NT2/D1 (cell line): Measurements from ENCODE around the gene PSMA2.

ENCODE experiments used
- DNase-seq: peaks from one replicate; pipeline ENCODE4 v3.0.0-alpha.2; 2011; ENCODE audit warnings: low read depth, low spot score
- H3K27me3 ChIP-seq: 2 replicates; pipeline ENCODE4 v1.6.0; 2011; ENCODE audit warnings: mild to moderate bottlenecking; ENCODE audit not compliant: insufficient read length, insufficient read depth
- H3K36me3 ChIP-seq: 2 replicates; pipeline ENCODE4 v1.6.1; 2011; ENCODE audit warnings: mild to moderate bottlenecking, low read length, mixed read lengths; ENCODE audit not compliant: insufficient read depth, insufficient read length
- H3K4me1 ChIP-seq: 2 replicates; pipeline ENCODE4 v1.5.1; 2011; ENCODE audit not compliant: insufficient read depth, insufficient read length
- H3K4me3 ChIP-seq: 2 replicates; pipeline ENCODE4 v1.5.1; 2011; ENCODE audit warnings: low read depth; ENCODE audit not compliant: insufficient read length
- H3K9ac ChIP-seq: 2 replicates; pipeline ENCODE4 v1.6.0; 2011; ENCODE audit warnings: low read depth; ENCODE audit not compliant: insufficient read length
- H3K9me3 ChIP-seq: 2 replicates; pipeline ENCODE4 v1.5.1; 2011; ENCODE audit warnings: mild to moderate bottlenecking, low read length; ENCODE audit not compliant: insufficient read depth
- SUZ12 ChIP-seq: IDR thresholded peaks from 2 replicates; pipeline ENCODE4 v1.6.1; 2011; ENCODE audit not compliant: insufficient read length, insufficient read depth; ENCODE audit errors: extremely low read depth
- YY1 ChIP-seq: IDR thresholded peaks from 2 replicates; pipeline ENCODE4 v1.6.1; 2011; ENCODE audit not compliant: insufficient read length, insufficient read depth
- ZNF274 ChIP-seq: IDR thresholded peaks from 2 replicates; pipeline ENCODE4 v1.6.1; 2011; ENCODE audit warnings: mild to moderate bottlenecking, low read depth, low read length

PSMA2 gene

DNA sequence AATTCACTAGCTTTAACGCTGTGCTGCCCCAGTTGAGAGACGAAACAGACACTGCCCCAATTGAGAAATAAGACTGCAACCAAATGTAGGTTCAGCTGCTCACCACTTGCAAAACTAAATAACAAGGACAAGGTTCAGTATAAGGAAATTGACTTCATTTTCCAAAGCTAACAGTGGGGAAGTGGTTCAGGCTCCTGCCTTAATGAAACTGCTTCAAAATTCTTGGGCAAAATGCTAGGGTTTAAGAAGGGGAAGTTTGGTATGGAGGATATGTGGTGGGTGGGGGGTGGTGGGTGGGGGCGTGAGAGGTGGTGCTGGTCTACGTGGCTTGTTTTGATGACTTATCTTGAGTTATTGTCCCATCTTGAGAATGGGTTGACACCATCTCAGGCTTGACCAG lies 22.0 kb upstream of the PSMA2 start:
- no peak overlapping the region for H3K4me3 ChIP-seq
- no peak overlapping the region for H3K9ac ChIP-seq
- no peaks in the 10 kb centered on the region for H3K27me3 ChIP-seq
- DNase-seq = no peak
- TF ChIP-seq SUZ12 (no peak), YY1 (no peak)
- no peaks in the 10 kb centered on the region for H3K36me3 ChIP-seq
- H3K4me1 ChIP-seq = no peaks in the 10 kb centered on the region
- H3K9me3 ChIP-seq = peaks cover 18% of the 10 kb centered on the region

DNA sequence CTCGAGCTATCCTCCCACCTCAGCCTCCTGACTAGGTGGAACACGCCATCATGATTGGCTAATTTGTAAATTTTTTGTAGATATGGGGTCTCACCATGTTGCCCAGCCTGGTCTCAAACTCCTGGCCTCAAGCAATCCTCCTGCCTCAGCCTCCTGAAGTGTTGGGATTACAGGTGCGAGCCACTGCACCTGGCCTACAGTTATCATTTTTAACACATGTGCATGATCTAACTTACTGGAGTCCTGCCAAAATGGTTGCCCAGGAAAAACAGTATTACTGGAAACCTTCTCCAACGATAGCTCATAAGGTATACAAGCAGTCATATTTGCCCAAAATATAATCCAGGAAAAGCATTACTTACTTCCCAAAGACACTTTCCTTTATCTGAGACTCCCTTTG lies 20.4 kb upstream of the PSMA2 start:
- Histone ChIP-seq H3K4me1 (no peaks in the 10 kb centered on the region), H3K36me3 (no peaks in the 10 kb centered on the region), H3K4me3 (no peak overlapping the region), H3K27me3 (no peaks in the 10 kb centered on the region), H3K9me3 (peaks cover 17% of the 10 kb centered on the region), H3K9ac (no peak overlapping the region)
- no peak for TF ChIP-seq SUZ12
- TF ChIP-seq ZNF274 = no peak
- TF ChIP-seq YY1 = no peak
- DNase-seq = no peak

DNA sequence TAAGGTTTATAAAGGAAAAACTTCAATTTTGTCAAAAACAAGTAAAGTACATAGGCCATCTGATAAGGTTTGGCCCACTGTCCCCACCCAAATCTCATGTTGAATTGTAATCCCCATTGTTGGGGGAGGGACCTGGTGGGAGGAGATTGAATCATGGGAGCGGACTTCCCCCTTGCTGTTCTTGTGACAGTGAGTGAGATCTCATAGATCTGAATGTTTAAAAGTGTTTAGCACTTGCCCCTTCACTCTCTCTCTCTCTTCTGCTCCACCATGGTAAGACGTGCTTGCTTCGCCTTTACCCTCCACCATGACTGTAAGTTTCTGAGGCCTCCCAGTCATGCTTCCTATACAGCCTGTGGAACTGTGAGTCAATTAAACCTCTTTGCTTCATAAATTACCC lies 18.4 kb upstream of the PSMA2 start:
- Histone ChIP-seq H3K4me3 (no peak overlapping the region), H3K4me1 (no peaks in the 10 kb centered on the region), H3K9ac (no peak overlapping the region), H3K9me3 (no peaks in the 10 kb centered on the region), H3K36me3 (no peaks in the 10 kb centered on the region), H3K27me3 (no peaks in the 10 kb centered on the region)
- DNase-seq = no peak
- no peak for TF ChIP-seq YY1

DNA sequence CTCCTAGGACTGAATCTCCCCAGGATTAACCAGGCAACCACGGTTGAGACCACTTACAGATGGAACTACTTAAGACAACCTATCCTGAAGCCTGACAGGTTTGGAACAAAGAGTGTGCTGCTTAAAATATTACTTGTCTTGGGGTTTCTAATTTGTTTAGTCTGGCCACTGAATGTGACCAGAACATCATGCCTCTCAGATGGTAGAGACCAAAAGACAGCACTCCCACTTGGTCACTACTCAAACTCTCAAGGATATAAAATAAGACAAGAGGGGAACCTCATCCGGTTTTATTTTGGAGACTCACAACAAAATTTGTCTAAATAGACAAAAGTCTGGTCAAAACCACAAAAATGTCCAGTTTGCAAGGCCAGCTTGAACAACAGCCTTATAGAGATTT lies 15.5 kb upstream of the PSMA2 start:
- no peak for DNase-seq
- TF ChIP-seq YY1 = no peak
- no peak for TF ChIP-seq ZNF274
- Histone ChIP-seq H3K27me3 (no peaks in the 10 kb centered on the region), H3K4me1 (no peaks in the 10 kb centered on the region), H3K36me3 (no peaks in the 10 kb centered on the region), H3K9ac (no peak overlapping the region), H3K4me3 (no peak overlapping the region), H3K9me3 (no peaks in the 10 kb centered on the region)

DNA sequence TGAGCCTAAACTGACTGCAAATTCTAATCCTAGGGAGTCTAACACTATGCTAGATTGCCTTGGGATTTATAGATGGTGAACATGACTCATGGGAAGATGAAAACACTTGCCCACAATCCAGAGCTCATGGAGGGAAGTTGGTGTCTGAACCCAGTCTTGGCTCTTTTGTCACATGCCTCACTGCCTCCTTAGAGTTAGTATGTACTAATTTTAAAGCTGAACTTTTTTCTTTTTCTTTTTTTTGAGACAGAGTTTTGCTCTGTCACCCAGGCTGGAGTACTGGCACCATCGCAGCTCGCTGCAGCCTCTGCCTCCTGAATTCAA lies 14.6 kb upstream of the PSMA2 start:
- H3K4me3 ChIP-seq = no peak overlapping the region
- H3K4me1 ChIP-seq = no peaks in the 10 kb centered on the region
- no peaks in the 10 kb centered on the region for H3K9me3 ChIP-seq
- TF ChIP-seq YY1 = no peak
- no peak for TF ChIP-seq SUZ12
- no peak for TF ChIP-seq ZNF274
- no peaks in the 10 kb centered on the region for H3K27me3 ChIP-seq
- no peak overlapping the region for H3K9ac ChIP-seq
- H3K36me3 ChIP-seq = no peaks in the 10 kb centered on the region
- no peak for DNase-seq

DNA sequence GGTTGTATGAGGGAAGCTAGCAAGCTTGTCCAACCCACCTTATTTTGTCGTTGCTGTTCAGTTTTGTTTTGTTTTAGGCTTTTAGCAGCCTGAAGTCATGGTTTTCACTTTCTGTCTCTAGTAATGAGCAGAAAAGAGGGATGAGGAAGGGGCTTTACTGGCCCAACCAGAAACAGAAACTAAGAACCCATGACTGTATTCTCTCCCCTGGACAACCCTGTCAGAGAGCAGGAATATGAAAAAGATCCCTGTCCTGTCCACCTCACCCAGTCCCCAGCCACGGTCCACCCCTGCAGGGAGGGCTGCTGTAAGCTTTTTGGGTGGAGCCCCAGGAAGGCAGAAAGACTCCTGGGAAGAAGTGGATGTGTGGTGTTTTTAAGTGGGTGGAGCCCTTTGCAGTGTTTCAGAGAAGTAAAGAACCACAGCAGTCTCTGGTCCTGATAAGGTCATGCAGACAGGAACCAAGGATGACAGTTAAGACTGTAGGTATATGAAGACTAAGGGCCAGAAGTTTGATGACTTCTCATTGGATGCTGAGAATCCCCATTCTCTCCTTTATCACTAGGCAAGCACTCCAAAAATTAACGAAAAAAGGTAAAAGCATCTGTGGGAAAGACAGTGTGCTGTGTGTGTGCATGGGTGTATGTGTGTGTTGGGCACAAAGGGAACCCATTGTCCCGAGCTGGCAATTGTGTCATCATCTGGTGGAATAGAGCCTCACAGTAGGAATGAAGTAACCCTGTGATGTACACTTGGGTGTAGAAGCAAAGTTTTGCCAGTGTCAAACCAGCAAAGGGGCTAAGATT lies 14.1 kb upstream of the PSMA2 start:
- TF ChIP-seq ZNF274 (no peak), SUZ12 (no peak), YY1 (no peak)
- no peak for DNase-seq
- Histone ChIP-seq H3K9ac (no peak overlapping the region), H3K4me1 (no peaks in the 10 kb centered on the region), H3K9me3 (no peaks in the 10 kb centered on the region), H3K4me3 (no peak overlapping the region), H3K27me3 (no peaks in the 10 kb centered on the region), H3K36me3 (no peaks in the 10 kb centered on the region)

DNA sequence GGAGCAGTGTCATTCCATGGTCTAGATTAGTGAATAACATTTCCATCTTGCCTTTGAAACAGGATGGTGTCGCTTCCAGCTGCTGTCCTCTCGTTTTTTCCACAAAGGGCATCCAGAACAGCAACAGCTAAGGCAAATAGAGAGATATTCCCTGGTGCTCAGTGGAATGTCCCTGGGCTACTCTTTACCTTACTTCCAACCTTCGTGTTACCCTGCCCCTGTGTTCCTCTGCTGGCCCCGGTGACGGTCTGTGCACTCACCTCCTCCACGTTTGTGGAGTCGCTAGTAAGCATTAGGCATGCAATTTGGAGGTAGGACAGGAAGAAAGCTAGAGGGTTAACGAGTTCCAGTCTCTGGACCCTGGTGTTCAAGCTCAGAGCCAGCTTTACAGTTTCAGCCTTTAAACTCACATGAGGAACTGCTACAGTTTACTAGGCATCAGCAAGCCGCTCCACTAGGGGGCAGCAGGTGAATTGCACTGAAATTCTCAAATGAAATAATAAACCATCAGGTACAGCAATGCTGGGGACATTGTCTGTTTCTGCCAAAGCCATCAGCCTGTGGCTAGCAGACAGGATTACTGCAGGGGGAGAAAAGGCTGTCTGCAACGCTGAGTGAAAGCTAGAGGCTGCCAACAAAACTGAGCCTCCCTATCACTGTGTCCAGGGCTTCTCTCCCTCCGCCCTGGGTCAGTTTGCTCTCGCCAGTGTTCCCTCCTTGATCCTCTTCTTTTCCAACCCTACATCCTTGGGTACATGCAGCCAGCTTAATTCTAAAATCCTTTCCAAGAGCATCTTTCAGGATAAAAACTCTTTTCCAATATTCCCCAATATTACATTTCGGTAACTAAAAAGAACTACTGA lies 9.2 kb upstream of the PSMA2 start:
- no peak overlapping the region for H3K4me3 ChIP-seq

More for the DNA sequence above, 9.2 kb upstream of the PSMA2 start:
- Histone ChIP-seq H3K9ac (no peak overlapping the region), H3K9me3 (no peaks in the 10 kb centered on the region), H3K36me3 (peaks cover 33% of the 10 kb centered on the region), H3K4me1 (no peaks in the 10 kb centered on the region), H3K27me3 (no peaks in the 10 kb centered on the region)
- peak; percentile 81 for DNase-seq
- TF ChIP-seq YY1 (no peak), SUZ12 (no peak), ZNF274 (no peak)
